Duodenal mucosa (tissue), 2 donors: ENCODE results near the gene IL34.
"Not testable (repeated sequence)": the region's sequence is repeated elsewhere in the genome, so short reads cannot be mapped to it uniquely, and the experiment has no call there.

Experiments used
- H3K27ac ChIP-seq: one replicate; pipeline ENCODE4 v1.7.0; 2013; ENCODE audit warnings: low read depth, low read length
- H3K27me3 ChIP-seq, 2 donors: one replicate each; pipeline ENCODE4 v1.7.0; 2013; ENCODE audit warnings: low read length in 2 of 2, control low read depth in 1 of 2; ENCODE audit not compliant: insufficient read depth in 2 of 2, control insufficient read depth in 1 of 2
- H3K36me3 ChIP-seq, 2 donors: one replicate each; pipeline ENCODE4 v1.7.0; 2013; ENCODE audit warnings: low read length in 2 of 2, control low read depth in 1 of 2; ENCODE audit not compliant: insufficient read depth in 2 of 2, control insufficient read depth in 1 of 2
- H3K4me1 ChIP-seq, 2 donors: one replicate each; pipeline ENCODE4 v1.7.0; 2013; ENCODE audit warnings: low read length in 2 of 2, control low read depth in 1 of 2; ENCODE audit not compliant: insufficient read depth in 2 of 2, control insufficient read depth in 1 of 2
- H3K4me3 ChIP-seq, 2 donors: one replicate each; pipeline ENCODE4 v1.7.0; 2013; ENCODE audit warnings: low read length in 2 of 2, low read depth in 1 of 2
- H3K9ac ChIP-seq, 2 donors: one replicate each; pipeline ENCODE4 v1.7.0; 2013; ENCODE audit warnings: low read length in 2 of 2, low read depth in 1 of 2
- H3K9me3 ChIP-seq, 2 donors: one replicate each; pipeline ENCODE4 v1.7.0; 2013; ENCODE audit warnings: low read length in 2 of 2, control low read depth in 1 of 2; ENCODE audit not compliant: control insufficient read depth in 1 of 2

IL34 gene

DNA sequence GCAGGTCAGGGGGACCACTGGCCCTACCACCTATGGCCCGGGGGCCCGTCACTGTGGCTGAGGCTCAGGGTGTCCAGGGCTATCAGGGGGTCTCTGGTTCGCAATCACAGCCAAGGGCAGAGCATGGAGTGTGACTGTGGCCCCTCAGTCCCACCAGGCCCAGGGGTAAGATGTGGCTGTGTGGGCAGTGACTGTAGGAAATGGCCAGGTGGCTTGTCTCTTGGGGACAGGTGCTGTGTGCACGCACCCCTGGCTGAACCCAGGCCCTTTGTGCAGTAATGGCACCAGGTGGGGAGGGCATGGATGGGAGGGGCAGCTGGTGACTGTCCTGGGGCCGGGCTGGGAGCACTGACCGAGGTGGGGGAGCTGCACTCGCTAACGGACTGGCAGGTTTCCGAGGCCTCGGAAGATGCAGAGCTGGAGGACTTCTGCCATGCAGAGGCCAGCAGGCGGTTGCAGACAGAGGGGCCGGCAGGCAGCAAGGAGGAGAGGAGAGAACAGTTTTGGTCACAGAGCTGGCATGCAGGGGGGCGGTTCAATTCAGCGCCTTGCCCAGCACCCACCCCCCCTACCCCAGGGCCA is 18.8 kb downstream of the IL34 start:
- H3K36me3 ChIP-seq, result peaks cover 4 to 16% of the 10 kb centered on the region in 2 donors

DNA sequence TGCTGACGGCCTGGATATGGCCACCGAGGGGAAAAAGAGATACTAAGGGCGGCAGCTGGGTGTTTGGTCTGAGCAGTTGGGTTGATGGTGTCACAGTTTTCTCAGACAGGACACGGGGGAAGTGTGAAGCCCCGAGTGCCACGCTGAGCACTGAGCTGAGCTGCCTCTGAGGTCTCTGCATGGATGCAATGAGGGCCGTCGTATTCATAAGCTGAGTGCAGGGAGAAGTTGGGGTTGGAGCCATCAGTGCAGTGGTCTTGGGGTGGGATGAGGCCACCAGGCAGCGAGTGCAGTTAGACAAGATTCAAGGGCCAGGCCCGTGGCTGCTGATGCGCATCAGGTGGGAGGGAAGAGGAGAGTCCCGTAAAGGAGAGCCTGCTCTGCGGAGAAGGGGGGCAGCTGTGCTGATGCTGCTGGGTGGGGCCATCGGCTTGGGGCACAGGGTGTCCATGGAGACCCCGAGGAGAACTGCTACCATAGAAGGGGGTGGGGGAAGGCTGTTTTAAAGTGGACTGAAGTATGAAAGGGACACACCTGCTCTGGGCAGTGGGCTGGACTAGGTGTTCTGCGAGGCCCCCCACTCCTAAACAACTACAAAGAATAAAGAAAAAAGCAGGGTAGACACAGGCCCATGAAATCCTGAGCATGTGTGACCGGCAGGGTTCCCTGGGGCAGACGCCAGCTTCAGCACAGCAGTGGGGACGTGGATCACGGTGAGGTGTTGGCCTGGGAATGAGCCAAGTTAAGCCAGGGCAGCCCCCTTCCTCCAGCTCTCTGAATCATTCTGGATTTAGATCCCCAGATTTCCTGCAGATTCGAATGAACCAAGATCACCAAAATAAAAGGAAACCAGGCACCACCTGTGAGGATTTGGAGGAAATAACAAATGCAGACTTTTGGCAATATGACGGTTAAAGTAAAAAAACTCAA is 19.7 kb downstream of the IL34 start:
- no peaks in the 10 kb centered on the region for H3K4me1 ChIP-seq
- H3K27ac ChIP-seq, result no peak overlapping the region
- H3K9ac ChIP-seq, result no peak overlapping the region
- no peaks in the 10 kb centered on the region for H3K27me3 ChIP-seq
- H3K4me3 ChIP-seq, result no peak overlapping the region
- H3K9me3 ChIP-seq, result no peaks in the 10 kb centered on the region
- peaks cover 4 to 20% of the 10 kb centered on the region in 2 donors for H3K36me3 ChIP-seq

More for the DNA sequence above, 18.8 kb downstream of the IL34 start:
- no peak overlapping the region for H3K9ac ChIP-seq
- no peaks in the 10 kb centered on the region for H3K4me1 ChIP-seq
- H3K4me3 ChIP-seq, result no peak overlapping the region
- H3K27me3 ChIP-seq, result no peaks in the 10 kb centered on the region
- H3K27ac ChIP-seq, result no peak overlapping the region
- H3K9me3 ChIP-seq, result no peaks in the 10 kb centered on the region

DNA sequence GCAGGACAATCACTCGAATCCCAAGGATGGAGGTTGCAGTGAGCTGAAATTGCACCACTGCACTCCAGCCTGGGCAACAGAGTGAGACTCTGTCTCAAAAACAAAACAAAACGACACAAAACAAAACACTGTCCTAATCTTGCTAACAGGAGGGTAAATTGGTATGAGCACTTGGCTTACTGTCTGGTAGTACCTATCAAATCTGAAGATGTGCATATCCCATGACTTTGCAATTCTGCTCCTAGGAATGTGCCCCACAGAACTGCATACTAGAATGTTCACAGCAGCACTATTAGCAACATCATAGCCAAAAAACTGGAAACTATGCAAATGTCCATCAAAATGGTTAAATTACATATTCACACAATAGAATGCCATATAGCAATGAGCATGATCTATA is 23.8 kb downstream of the IL34 start:
- H3K27ac ChIP-seq, result no peak overlapping the region
- no peaks in the 10 kb centered on the region for H3K27me3 ChIP-seq
- H3K36me3 ChIP-seq, result peaks cover 0 to 16% of the 10 kb centered on the region in 2 donors
- H3K4me3 ChIP-seq, result no peak overlapping the region
- no peaks in the 10 kb centered on the region for H3K4me1 ChIP-seq
- no peaks in the 10 kb centered on the region for H3K9me3 ChIP-seq
- no peak overlapping the region for H3K9ac ChIP-seq

DNA sequence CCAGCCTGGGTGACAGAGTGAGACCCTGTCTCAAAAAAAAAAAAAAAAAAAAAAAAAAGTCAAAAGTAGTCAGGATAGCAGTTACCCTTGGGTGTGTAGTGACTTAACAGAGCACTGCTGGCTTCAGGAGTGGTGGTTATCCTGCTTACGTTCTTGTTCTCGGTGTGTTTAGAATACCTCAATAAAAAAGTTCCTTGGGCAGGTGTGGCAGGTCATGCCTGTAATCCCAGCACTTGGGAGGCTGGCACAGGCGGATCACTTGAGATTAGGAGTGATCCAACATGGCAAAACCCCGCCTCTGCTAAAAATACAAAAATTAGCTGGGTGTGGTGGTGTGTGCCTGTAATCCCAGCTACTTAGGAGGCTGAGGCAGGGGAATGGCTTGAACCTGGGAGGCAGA is 24.6 kb downstream of the IL34 start:
- H3K9ac ChIP-seq, H3K27me3 ChIP-seq, H3K9me3 ChIP-seq, H3K27ac ChIP-seq, H3K4me3 ChIP-seq, H3K4me1 ChIP-seq: not testable (repeated sequence)
- peaks cover 0 to 15% of the 10 kb centered on the region in 2 donors for H3K36me3 ChIP-seq

DNA sequence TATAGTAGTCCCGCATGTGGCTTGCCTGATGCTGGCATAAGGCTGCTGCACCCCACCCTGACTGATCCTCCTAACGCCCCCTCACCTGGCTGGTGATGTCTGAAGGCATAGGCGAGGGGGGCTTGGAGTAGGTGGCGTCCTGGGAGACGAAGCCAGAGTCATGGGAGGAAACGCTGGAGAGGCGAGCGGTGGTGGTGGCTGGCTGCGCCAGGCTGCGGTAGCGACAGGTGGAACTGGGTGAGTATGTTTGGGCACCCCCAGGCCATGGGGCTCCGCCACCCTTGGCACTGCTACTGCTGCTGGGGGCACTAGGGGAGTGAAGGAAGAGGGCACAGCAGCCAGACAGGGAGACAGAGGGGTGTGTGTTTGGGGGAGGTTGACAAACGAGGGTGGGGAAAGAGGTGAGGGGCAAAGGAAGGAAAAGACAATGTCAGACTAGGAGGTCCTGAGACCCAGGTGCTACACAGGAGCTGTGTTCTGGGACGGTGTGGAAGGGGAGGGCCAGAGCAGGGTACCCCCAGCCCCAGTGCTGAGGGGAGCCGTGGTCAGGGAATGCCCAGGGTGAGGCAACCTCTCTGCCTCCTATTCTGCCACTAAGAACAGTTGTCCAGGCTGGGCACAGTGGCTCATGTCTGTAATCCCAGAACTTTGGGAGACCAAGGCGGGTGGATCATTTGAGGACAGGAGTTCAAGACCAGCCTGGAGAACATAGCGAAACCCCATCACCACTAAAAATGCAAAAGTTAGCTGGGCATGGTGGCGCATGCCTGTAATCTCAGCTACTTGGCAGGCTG is 28.1 kb downstream of the IL34 start:
- Histone ChIP-seq H3K4me3 (no peak overlapping the region), H3K9ac (no peak overlapping the region), H3K27me3 (no peaks in the 10 kb centered on the region), H3K9me3 (no peaks in the 10 kb centered on the region), H3K36me3 (peaks cover 0 to 27% of the 10 kb centered on the region in 2 donors), H3K4me1 (no peaks in the 10 kb centered on the region), H3K27ac (no peak overlapping the region)

DNA sequence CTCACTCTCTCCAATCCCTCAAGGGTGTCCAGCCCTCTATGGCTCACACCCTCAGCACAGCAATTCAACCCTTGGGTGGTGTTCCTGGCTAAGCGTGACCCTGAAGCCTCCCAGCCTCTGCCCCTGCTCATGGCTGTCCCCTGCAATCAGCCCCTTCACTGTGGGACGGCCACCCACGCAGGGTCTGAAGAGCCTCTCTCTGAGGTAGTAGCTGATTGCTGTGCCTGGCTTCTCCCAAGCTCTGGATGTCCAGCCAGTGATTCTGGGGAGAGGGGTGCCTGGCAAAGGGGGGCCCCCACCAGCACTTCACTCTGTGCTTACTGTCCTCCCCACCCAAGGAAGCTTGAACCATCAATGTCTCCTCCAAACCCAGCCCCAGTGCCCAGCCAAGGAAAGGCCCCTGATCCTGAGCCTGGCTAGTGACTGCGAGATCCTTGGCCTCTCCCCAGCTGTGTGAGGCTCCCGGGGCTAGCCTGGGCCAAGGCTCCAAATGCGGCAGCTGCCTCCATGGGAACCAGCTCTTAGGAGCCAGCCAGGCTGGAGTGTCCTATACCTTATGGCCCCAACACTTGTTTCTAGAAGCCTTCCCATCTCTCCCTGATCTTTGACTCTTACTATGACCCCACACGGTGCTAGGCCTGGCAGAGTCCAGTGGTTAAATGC is 29.6 kb downstream of the IL34 start:
- no peaks in the 10 kb centered on the region for H3K4me1 ChIP-seq
- no peaks in the 10 kb centered on the region for H3K9me3 ChIP-seq
- peaks cover 0 to 23% of the 10 kb centered on the region in 2 donors for H3K36me3 ChIP-seq
- H3K4me3 ChIP-seq, result no peak overlapping the region
- no peak overlapping the region for H3K9ac ChIP-seq
- no peaks in the 10 kb centered on the region for H3K27me3 ChIP-seq
- H3K27ac ChIP-seq, result no peak overlapping the region

DNA sequence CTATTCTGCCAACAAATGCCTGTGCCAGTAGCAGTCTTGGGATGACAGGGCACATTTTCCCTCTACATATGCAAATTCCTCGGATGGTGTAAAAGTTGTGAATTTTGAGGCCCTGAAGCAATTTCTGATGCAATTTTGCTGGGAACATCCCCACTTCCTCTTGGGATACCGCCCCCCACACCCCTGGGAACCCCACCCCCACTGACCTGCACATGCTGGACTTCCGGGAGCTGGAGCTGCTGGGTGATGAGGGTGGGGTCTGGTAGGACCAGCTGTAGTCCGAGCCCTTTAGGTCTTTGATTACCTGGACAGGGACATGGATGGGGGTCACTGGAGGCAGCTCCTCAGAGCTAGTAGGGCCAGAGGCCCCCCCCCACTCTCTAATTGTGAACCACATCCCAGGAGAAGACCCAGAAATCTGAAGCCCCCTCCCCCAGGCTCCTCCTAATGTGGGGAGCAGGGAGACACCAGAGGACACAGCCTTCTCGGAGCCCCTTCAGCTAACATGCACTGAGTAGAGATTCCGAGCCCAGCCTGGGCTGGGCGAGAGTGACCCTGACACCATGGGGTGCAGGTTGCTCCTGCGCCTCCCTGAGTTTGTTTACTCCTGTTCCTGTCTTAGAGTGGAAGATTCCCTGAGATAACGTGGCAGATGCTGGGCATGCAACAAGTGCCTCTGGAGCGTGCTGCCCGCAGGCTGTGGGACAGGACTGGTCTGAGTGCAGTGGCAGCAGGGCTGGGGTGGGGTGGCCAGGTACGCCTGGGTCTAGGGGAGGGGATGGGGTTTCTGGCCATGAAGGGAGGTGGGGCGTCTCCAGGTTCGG is 30.5 kb downstream of the IL34 start:
- Histone ChIP-seq H3K9ac (no peak overlapping the region), H3K27me3 (no peaks in the 10 kb centered on the region), H3K9me3 (no peaks in the 10 kb centered on the region), H3K4me3 (no peak overlapping the region), H3K4me1 (peaks cover 0 to 7% of the 10 kb centered on the region in 2 donors), H3K36me3 (peaks cover 0 to 23% of the 10 kb centered on the region in 2 donors), H3K27ac (no peak overlapping the region)

DNA sequence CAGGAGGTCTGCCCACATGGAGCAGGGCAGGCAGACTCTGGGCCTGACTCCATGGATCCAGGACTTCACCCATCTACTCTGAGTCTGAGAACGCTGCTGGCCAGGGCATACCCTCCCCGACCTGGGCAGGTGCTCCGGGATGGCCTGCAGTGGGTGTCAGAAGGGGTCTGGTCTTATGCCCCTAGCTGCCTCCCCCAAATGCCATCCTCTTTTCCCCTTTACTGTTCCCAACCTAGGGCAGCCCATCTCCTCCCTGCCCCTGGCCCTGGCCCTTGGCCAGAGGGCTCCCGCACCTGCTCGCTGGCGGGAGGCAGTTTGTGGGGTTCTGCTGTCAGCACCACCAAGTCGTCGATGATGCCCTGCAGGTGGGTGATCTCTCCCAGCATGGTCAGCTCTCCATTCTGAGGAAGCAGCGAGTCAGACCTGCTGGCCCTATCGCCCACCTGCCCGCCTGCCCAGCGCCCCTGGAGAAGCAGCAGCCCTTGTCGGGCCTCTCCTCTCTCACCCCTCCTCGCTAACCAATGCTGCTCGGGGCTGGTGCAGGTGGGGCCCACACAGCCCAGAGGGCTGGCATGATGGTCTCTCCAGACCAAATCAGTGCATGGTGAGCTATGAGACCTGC is 31.3 kb downstream of the IL34 start:
- no peak overlapping the region for H3K27ac ChIP-seq

More for the DNA sequence above, 31.3 kb downstream of the IL34 start:
- Histone ChIP-seq H3K9me3 (no peaks in the 10 kb centered on the region), H3K36me3 (peaks cover 0 to 23% of the 10 kb centered on the region in 2 donors), H3K4me3 (no peak overlapping the region), H3K4me1 (peaks cover 0 to 11% of the 10 kb centered on the region in 2 donors), H3K27me3 (no peaks in the 10 kb centered on the region), H3K9ac (no peak overlapping the region)
